ENCODE data around the gene NCOA6.
"Not testable (repeated sequence)": the region's sequence is repeated elsewhere in the genome, so short reads cannot be mapped to it uniquely, and the experiment has no call there.

The NCOA6 gene

DNA sequence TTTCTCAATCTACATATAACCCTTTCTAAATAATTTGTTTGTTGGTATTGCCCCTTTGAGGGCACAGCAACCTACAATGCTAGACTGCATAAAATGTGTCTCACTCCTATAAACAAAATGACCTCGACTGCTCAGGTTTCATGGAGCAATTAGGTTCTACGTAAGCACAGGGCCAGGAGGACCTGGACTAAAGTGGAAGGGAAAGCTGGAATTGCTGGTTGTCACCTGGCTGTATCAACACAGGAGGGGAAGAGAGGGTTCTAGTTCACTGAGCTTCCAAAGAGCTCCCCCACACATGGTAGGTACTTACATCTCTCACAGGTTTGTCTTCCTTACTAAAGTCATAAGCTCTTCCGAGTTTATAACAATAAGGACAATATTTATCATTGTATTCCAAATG, 51.0 kb downstream of the NCOA6 start:
- no peak for DNase-seq (ENCODE audit: low spot score)

DNA sequence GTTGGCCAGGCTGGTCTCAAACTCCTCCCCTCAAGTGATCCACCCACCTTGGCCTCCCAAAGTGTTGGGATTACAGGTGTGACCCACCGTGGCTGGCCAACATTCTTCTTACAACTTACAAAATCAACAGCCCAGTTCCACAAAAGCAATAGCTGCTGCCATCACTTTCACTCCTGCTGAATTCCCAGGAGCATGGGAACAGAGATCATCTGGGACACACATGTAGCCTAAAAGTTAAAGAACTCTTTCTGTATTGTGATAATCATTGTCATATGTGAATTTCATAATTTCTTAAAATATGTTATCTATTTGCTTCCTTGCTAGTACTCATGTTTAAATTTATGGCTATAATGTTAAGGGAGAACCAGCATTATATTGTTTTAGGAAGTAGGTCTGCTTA, 51.7 kb downstream of the NCOA6 start:
- DNase-seq (ENCODE audit: low spot score): no peak

DNA sequence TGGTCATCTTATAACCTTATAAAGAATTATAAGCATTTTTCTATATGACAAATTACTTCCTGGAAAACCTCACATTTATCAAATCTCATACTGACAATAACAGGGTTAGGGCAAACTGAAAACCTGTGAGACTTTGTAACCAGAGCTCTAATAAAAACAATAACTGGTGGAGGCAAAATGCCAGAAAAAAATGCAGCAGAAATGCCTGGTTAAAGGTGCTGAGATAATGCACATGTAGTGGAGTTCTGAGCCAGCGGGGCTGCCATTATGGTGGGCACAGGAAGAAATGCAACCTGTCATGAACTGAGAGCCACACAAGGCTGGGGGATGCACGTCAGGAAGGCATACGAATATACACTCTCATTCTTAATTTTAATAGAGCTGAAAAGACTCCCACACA, 53.0 kb downstream of the NCOA6 start:
- no peak for DNase-seq (ENCODE audit: low spot score)

DNA sequence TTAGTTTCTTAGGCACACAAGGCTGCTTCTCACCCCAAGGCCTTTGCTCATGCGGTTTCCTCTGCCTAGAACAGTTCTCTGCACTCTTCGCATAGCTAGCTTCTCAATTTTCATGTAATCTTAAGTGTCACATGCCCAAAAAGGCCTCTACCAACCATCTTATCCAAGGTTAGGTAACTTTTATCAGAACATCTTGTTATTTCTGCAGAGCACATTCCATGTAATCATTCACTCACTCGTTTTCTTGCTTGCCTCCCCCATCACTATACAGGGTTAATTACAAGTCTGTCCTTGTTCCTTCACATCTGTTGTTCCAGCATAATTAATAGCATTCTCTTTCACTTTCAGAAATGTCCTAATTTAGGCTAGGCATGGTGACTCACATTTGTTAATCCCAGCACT, 53.8 kb downstream of the NCOA6 start:
- DNase-seq (ENCODE audit: low spot score): no peak

DNA sequence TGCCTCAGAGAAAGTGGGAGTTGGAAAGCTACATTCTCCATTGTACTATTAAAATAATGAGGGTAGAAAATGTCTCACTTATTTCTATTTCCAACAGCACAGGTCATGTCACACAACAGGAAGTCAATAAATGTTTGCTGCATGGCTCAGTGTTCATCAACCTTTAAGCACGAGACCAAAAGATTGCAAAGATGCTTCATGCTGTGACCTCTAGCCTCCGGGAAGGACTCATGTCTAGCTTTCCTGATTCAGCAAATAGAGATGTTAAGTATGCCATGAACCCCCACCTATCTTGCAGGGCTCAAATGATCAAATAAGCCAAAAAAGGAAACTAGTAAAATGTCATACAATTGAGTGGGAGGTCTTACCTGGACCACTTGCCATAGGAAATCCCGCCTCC, 57.4 kb downstream of the NCOA6 start:
- no peak for DNase-seq (ENCODE audit: low spot score)

DNA sequence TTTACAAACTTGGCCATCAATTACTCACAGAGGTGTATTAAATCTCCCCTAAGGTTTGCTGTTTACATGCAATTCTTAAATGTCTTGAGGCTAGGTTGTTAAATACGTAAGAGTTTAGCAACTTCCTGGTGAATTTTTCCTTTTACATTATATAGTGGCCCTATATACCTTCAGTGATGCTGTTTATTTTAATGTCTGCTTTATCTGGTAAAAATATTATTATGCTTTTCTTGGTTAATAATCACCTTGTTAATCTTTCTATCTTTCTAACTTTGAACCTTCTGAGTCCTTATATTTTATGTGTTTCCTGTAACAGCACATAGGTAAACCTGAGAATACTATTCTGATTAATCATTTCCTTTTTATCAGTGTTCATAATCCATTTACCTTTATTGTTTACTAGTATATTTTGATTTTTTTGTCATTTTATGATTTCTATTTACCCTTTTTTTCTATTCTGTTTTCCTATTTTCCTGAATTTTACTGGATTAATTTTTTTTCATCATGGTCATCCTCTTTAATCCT, 63.4 kb downstream of the NCOA6 start:
- no peak for DNase-seq (ENCODE audit: low spot score)

DNA sequence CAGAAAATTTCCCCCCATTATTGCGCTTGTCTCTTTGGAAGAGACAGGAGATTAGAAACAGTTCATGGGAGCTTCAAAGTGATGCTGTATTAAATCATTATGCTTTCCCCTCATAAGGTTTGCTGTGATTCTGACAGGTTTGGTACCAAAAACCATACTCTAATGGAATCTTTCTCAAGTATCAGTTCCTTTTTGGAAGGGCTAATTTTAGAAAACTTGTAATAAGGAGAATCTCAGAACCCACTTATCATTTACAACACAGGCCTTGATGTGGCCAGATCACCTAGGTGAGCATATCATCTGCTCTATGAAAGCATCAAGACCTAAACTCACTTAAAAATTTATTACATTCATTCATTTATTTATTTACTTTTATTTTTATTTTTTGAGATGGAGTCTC, 70.1 kb downstream of the NCOA6 start:
- no peak for DNase-seq (ENCODE audit: low spot score)

DNA sequence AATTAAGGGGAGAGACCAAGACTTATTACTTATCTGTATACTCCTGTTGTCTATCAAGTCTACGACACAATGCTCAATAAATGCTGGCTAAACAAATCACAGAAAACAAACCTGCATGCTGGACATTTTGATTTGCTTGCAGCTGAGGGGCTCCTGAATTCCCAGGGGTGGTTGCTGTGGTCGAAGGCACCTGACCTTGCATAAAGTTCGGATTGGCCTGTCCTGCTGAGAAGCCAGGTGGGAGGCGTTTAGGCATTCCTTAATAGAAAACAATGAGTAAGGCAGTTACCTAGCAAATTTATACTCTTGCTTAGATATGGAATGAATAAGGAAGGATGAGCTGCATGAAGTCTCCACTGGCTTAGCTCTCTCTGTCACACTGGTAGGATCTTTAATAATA, 70.8 kb downstream of the NCOA6 start:
- no peak for DNase-seq (ENCODE audit: low spot score)

DNA sequence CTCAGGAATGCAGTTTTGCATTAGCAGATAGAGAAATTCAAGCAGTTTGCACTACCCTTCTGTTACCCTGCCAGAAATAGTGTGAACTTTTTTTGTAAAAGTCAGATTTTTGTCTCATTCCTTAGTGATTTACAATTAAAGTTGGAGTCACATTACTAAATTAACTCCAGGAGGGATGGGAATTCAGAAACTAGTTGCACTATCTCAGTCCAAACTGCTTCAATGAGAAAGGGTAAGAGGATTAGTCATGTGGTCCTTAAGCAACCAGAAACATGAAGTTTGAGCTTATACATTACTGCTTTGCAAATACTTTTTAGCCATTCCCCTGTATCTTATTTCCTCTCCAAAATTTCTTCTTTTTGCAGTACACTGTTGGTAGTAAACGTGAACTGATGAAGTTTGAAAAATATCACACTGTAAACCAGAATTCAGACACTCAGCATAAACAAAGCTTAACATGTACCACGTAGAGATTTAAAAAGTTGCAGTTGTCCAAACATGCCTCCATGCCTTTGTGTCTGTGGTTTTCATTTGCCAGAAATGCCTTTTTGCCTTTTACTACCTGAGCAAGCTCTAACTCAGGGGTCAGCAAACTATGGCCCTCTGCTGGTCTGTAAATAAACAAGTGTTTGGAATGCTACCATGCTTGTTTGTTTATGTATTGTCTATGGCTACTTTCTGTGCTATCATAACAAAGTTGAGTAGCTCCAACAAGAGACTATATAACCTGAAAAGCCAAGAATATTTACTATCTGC, 71.6 kb downstream of the NCOA6 start:
- DNase-seq (ENCODE audit: low spot score): no peak

DNA sequence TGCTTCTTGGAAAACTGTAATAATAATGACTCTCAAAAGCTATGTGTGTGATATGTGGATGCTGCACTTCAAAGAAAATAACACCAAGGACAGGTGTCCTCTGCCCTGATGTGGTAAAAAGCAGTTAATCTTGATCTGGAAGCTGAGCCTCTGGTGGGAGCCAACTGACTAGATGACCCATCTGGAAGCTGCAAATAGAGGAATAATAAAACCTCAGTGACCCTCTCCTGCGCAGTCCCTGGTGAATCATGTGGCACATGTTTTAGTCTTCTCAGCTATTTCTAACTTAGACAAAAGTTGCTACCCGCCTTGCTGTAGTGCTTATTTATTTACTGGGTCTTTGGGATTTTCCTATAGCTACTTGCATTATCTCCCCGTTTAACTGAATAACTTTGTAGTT, 74.0 kb downstream of the NCOA6 start:
- DNase-seq (ENCODE audit: low spot score): no peak

DNA sequence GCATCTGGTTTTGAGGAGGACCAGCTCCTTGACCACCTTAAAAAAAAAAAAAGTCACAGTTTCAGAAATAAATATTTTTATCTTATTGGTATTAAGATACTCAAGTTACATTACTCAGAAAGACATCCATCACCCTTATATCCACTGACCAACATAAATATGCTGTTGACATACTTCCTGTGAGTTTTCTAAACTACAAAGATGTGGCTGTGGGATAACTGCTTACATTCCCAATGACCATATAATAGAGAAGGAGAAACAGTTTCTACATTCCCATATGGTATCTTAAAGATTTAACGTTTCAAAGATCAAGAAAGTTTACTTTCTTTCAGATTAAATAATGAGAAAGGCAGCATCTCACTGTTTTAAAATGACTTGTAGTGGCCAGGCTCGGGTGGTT, 75.0 kb downstream of the NCOA6 start:
- no peak for DNase-seq (ENCODE audit: low spot score)

DNA sequence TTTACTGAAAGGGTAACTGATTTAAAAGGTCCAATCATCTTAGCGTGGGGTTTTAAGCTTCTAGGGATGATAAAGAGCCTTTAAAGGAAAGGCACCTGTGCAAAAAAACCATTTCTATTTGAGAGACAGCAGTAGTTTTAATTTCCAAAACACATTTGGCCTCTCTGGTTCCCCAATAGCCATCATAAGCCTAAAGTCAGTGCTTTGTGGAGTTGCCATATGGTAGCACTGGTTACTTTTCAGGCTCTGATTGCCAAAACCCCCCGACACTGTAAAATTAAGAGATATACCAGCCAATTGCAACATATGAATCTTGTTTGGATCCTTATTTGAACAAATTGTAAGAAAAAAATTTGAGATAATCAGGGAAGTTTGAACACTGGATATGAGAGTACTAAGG, 76.7 kb downstream of the NCOA6 start:
- no peak for DNase-seq (ENCODE audit: low spot score)

DNA sequence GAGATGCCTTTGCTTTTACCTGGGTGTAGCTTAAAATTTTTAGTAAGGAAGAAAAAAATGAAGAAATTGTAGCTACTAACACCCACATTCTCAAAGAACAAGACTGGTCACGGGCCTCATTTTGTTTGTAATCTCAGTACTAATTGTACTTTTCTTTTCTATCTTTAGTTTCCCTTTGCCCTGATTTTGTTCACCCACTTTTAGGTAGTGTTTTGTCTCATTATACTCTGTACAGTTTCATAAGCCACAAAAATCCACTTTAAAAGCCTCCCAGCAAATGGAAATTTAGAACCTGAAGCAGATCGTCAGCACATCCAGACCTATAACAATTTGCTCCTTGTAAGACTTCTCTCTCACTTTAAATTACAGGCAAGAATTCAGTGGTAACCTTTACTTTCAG, 78.0 kb downstream of the NCOA6 start:
- DNase-seq (ENCODE audit: low spot score): no peak

DNA sequence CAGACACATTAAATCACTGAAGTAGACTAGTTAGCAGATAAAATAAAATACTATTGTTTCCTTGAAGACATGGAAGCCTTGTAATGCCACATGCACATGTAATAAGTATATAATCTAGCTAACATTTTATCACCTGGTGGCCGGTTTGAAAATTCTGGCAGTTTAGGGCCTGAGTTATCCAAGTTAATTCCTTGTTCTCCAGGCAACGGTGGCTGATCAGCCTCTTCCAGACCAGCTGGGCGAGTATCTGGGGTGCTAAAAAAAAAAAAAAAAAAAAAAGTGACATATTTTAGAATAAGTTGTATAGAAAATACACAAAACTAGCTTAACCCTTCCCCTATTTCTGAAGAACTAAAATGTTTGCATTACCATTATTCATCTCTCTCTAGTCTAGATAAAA, 78.8 kb downstream of the NCOA6 start:
- no peak for DNase-seq (ENCODE audit: low spot score)

DNA sequence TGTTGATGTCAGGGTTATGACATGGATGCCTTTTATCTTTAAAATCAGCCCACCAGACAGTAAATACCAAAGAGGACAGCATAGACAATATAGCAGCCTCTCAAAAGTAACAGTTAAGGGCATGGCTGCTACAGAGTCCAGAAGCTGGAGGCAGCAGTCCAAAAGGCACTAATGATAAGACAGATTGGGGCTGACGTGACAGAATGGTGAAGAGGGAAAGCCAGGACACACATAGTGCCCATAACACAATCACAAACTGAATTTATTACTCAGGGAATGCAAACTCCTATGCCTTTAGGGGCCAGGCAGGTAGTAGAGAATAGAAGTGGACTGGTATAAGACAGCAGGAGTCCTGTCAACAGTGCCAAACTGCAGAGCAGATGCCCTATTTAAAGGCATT, 80.6 kb downstream of the NCOA6 start:
- DNase-seq (ENCODE audit: low spot score): no peak

DNA sequence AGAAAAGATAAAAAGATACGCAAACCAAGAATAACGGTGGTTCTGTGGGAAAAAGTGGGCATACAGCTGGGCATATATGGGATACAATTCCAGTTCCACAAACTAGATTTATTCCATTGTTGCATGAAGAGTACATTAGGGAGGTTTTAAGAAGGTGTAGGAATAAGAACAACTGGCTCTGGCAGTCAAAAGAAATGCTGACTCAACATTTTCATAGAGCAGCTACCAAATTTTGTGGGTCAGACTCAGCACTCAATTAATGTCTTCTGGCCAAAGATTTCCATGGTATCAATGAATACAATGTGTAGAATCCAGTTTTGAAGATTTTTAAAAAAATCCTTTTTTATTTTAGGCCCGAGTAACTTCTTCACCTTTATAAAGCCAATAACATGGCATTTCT, 81.1 kb downstream of the NCOA6 start:
- DNase-seq (ENCODE audit: low spot score): no peak

DNA sequence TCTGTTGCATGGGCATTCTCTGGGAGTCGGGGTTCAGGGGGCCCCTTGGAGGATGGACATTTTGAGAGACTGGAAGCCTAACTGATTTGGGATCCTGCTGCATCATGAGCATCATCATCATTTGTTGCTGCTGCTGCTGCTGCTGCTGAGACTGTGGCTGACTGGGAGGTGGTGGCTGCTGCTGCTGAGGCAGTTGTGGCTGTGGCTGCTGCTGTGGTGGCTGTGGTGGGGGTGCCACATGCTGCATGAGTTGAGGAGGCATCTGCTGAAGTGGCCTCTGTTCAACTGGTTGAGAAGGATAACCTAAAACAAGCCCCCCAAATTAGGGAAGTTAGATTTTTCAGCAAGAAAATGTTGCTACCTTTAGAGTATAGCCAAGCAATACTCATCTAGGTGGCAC, 82.4 kb downstream of the NCOA6 start:
- DNase-seq (ENCODE audit: low spot score): no peak

DNA sequence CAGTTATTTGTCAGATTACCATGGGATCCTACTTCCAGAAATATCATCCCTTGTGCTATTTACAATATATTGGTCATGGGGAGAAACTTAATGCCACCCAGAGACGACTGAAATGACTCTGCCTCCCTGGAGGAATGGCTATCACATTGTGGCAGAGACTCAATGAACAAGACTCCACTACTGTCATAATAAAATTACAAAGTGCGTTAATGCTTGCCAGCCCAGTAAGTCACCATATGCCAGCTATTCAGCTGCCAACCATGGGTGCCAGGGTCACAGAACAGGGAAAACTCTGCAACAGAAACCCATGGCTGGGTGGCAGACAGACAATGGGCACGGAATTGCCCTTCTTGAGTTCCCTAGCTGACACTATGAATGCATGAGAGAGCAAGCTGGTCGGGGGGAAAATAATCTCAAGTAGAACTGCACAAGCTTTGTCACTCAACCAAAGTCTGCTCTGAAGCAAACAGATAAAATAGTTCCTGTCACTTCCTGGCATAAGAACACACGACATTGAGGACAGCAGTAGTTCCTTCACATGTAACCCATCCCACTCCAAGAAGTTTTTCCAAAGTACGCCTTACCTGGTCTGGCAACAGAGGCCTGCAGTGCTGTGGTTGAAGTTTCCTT, 89.2 kb downstream of the NCOA6 start:
- DNase-seq (ENCODE audit: low spot score): no peak

DNA sequence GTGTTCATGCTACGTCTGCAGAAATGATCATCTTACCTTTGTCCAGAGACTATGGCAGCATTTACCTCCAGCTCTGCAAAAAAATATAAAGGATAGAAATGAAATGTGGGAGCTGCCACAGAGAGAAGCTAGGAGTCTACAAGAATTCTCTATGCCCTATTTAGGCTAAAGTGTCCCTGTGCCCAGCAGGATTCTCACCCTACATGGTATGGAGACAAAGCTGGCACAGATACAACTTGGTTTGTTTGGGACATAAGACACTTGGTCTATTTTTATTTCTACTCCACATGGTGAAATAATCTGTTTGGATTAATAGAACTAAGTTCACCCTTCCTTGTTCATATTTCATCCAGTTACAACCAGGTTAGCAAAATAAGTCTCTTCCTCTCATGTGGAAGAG, 92.9 kb downstream of the NCOA6 start:
- DNase-seq (ENCODE audit: low spot score): no peak

DNA sequence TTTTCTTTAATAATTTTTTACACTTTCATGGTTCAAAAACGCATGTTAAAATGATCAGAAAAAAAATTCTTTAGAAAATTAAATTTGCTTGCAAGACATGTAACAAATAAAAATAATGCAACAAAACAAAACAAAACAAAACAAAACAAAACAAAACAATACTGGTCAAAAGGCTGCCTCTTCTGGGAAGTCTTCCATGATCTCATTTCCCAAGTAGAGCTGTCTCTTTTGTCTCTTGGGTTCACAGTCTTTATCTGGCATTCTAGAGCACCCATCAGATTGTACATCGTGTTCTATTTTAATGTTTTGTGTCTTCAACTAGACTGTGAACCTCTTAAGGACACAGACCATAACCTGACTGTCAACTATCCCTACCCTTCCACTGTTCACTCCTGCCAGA, 96.0 kb downstream of the NCOA6 start:
- DNase-seq (ENCODE audit: low spot score): no peak

DNA sequence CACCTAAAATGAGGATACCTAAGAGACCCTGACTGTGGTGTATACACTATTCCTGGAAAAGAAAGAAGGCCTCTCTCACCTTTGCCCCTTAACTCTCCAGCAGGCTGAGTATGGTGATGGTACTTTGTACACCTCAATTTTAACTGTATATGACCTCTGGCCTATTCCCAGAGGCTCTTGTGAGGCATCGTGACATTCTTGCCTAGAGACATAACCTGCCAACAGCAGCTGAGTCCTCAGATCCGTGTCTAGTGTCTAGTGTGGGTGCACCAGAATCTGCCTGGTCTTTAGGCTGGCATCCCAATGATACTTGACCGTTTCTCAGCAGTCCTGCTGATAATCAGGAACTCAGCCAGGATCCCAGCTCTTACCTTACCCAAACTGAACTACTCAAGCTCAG, 101.3 kb downstream of the NCOA6 start:
- DNase-seq (ENCODE audit: low spot score): no peak

DNA sequence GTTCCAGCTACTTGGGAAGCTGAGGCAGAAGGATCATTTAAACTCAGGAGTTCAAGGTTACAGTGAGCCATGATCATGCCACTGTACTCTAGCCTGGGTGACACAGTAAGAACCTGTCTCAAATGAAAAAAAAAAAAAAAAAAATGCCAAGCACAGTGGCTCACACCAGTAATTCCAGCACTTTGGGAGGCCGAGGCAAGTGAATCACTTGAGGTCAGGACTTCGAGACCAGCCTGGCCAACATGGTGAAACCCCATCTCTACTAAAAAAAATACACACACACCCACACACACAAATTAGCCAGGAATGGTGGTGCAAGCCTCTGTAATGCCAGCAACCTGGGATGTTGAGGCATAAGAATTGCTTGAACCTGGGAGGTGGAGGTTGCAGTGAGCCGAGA, 102.9 kb downstream of the NCOA6 start:
- DNase-seq (ENCODE audit: low spot score): not testable (repeated sequence)

DNA sequence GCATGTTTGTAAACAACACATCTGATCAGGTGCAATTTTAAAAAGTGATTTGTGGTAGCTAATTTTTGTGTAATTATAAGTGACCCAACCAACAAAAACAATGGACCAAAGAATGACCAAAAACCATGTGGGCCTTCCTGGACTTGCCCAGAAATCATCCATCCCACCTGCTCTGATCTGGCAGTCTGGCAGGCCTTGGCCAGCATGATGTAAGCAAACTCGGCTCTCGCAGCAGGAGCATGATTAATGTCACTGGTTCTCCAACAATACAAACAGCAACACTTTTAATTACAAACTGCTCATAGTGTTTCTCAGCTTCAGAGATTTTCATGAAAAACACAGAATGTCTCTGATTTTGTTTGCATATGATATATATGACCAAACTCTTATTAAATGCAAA, 105.2 kb downstream of the NCOA6 start:
- DNase-seq (ENCODE audit: low spot score): no peak

All from HuH-7.5 (cell line).